ENCODE data around the gene NACC2.
"Not testable (repeated sequence)": the region's sequence is repeated elsewhere in the genome, so short reads cannot be mapped to it uniquely, and the experiment has no call there.

Gene NACC2

GRCh38 chr9:136074706-136075105 lies 20.4 kb downstream of the NACC2 start:
- no peak overlapping the region for H3K27ac ChIP-seq (ENCODE audit: low read depth, low read length)
- no peaks in the 10 kb centered on the region for H3K27me3 ChIP-seq (ENCODE audit: control insufficient read depth, insufficient read depth, low read length)
- H3K36me3 ChIP-seq (ENCODE audit: control insufficient read depth, insufficient read depth, low read length): no peaks in the 10 kb centered on the region
- H3K9ac ChIP-seq (ENCODE audit: low read length): no peak overlapping the region
- peaks cover 2% of the 10 kb centered on the region; the same call in 1 of the 2 replicates for H3K9me3 ChIP-seq (ENCODE audit: control insufficient read depth, insufficient read depth, low read depth, low read length)
- H3K4me3 ChIP-seq (ENCODE audit: low read depth, low read length): no peak overlapping the region
- H3K4me1 ChIP-seq (ENCODE audit: control insufficient read depth, insufficient read depth, low read length): no peaks in the 10 kb centered on the region

GRCh38 chr9:136062657-136063439 lies 32.2 kb downstream of the NACC2 start:
- no peak overlapping the region for H3K27ac ChIP-seq (ENCODE audit: low read depth, low read length)
- no peaks in the 10 kb centered on the region for H3K27me3 ChIP-seq (ENCODE audit: control insufficient read depth, insufficient read depth, low read length)
- H3K9me3 ChIP-seq (ENCODE audit: control insufficient read depth, insufficient read depth, low read depth, low read length): no peaks in the 10 kb centered on the region
- H3K4me1 ChIP-seq (ENCODE audit: control insufficient read depth, insufficient read depth, low read length): peaks cover 20% of the 10 kb centered on the region
- no peak overlapping the region for H3K4me3 ChIP-seq (ENCODE audit: low read depth, low read length)
- H3K36me3 ChIP-seq (ENCODE audit: control insufficient read depth, insufficient read depth, low read length): no peaks in the 10 kb centered on the region; the same call in 1 of the 2 replicates
- H3K9ac ChIP-seq (ENCODE audit: low read length): no peak overlapping the region

DNA sequence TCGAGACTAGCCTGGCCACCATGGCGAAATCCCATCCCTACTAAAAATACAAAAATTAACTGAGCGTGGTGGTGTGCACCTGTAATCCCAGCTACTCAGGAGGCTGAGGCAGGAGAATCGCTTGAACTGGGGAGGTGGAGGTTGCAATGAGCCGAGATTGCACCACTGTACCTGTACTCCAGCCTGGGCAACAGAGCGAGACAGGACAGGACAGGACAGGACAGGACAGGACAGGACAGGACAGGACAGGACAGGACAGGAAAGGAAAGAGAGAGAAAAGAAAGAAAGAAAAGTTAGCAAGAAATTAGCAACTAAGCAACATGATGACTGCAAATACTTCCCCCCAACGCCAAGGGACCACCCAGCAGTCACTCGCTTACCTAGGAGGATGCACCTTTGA lies 33.2 kb downstream of the NACC2 start:
- H3K4me3 ChIP-seq (ENCODE audit: low read depth, low read length); H3K27ac ChIP-seq (ENCODE audit: low read depth, low read length): not testable (repeated sequence)

DNA sequence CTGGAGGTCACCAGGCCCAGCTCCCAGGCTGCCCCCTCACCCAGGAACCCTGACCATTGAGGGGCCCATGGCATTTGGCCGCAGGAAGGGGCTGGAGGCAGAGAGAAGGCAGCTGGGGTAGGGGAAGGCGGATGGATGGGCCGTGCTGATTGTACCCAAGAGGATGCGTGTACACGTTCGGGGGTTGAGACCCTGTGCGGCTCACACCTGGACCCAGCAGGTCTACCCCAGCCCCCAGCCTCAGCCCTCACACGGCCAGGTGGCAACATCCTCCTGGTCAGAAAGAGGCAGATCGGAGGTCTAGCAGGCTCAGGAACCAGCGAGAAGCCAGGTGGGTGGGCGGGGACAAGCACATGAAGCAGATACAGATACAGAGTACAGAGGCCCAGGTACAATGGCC lies 33.7 kb downstream of the NACC2 start:
- H3K27me3 ChIP-seq (ENCODE audit: control insufficient read depth, insufficient read depth, low read length): no peaks in the 10 kb centered on the region
- no peak overlapping the region for H3K9ac ChIP-seq (ENCODE audit: low read length)
- no peaks in the 10 kb centered on the region for H3K9me3 ChIP-seq (ENCODE audit: control insufficient read depth, insufficient read depth, low read depth, low read length)
- H3K36me3 ChIP-seq (ENCODE audit: control insufficient read depth, insufficient read depth, low read length): no peaks in the 10 kb centered on the region; the same call in 1 of the 2 replicates
- no peak overlapping the region for H3K27ac ChIP-seq (ENCODE audit: low read depth, low read length)
- H3K4me3 ChIP-seq (ENCODE audit: low read depth, low read length): no peak overlapping the region
- peaks cover 35% of the 10 kb centered on the region for H3K4me1 ChIP-seq (ENCODE audit: control insufficient read depth, insufficient read depth, low read length)

More for the DNA sequence above, 33.2 kb downstream of the NACC2 start:
- not testable (repeated sequence) for H3K9ac ChIP-seq (ENCODE audit: low read length); H3K36me3 ChIP-seq (ENCODE audit: control insufficient read depth, insufficient read depth, low read length); H3K27me3 ChIP-seq (ENCODE audit: control insufficient read depth, insufficient read depth, low read length); H3K9me3 ChIP-seq (ENCODE audit: control insufficient read depth, insufficient read depth, low read depth, low read length)
- peaks cover 30% of the 10 kb centered on the region for H3K4me1 ChIP-seq (ENCODE audit: control insufficient read depth, insufficient read depth, low read length)

GRCh38 chr9:136060671-136061371 lies 34.3 kb downstream of the NACC2 start:
- Histone ChIP-seq H3K4me3 (ENCODE audit: low read depth, low read length) (no peak overlapping the region), H3K27me3 (ENCODE audit: control insufficient read depth, insufficient read depth, low read length) (no peaks in the 10 kb centered on the region), H3K27ac (ENCODE audit: low read depth, low read length) (no peak overlapping the region; the same call in 1 of the 2 replicates), H3K9me3 (ENCODE audit: control insufficient read depth, insufficient read depth, low read depth, low read length) (no peaks in the 10 kb centered on the region), H3K4me1 (ENCODE audit: control insufficient read depth, insufficient read depth, low read length) (peaks cover 41% of the 10 kb centered on the region), H3K9ac (ENCODE audit: low read length) (no peak overlapping the region), H3K36me3 (ENCODE audit: control insufficient read depth, insufficient read depth, low read length) (no peaks in the 10 kb centered on the region; the same call in 1 of the 2 replicates)

DNA sequence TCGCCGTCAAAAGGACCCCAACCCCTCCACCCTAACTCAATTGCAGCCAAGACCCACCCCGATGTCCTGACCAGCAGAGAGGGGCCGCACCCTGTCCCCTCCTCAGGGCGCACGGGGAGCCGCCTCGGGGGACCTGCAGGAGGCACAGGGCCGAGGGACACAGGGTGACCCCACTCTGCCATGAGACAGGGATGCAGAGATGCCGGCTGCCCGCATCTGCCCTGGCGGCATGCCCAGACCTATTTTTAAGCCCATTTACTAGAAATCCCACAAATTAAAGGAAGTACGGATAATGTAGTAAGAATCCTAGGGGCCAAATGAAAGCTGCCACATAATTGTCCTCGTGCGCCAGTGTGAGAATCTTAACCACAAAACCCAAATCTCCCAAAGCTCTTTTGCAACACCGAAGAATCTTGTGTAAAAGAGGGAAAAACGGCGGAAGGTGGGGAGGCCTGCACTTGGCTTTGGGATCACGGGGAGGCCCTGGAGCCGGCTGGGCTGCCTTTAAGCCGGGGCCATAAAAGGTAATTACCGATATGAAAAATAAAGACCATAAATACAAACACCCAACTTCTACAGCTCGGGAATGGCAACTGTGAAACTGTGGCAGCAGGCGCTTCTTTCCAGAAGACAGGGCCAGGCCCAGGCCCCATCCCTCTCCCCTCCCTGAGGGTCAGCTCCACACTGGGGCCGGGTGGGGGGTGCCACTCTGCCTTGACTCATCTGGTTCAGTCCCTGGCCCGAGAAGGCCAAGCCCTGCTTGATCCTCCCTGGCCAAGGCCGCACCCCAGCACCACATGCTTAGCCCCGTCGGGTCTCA lies 35.0 kb downstream of the NACC2 start:
- peaks cover 48% of the 10 kb centered on the region for H3K4me1 ChIP-seq (ENCODE audit: control insufficient read depth, insufficient read depth, low read length)
- H3K36me3 ChIP-seq (ENCODE audit: control insufficient read depth, insufficient read depth, low read length): no peaks in the 10 kb centered on the region; the same call in 1 of the 2 replicates
- no peak overlapping the region for H3K4me3 ChIP-seq (ENCODE audit: low read depth, low read length)
- no peak overlapping the region for H3K27ac ChIP-seq (ENCODE audit: low read depth, low read length)
- no peaks in the 10 kb centered on the region for H3K9me3 ChIP-seq (ENCODE audit: control insufficient read depth, insufficient read depth, low read depth, low read length)
- no peaks in the 10 kb centered on the region for H3K27me3 ChIP-seq (ENCODE audit: control insufficient read depth, insufficient read depth, low read length)
- H3K9ac ChIP-seq (ENCODE audit: low read length): no peak overlapping the region

GRCh38 chr9:136059321-136059791 lies 35.7 kb downstream of the NACC2 start:
- Histone ChIP-seq H3K9ac (ENCODE audit: low read length) (no peak overlapping the region), H3K9me3 (ENCODE audit: control insufficient read depth, insufficient read depth, low read depth, low read length) (no peaks in the 10 kb centered on the region), H3K4me3 (ENCODE audit: low read depth, low read length) (no peak overlapping the region)

DNA sequence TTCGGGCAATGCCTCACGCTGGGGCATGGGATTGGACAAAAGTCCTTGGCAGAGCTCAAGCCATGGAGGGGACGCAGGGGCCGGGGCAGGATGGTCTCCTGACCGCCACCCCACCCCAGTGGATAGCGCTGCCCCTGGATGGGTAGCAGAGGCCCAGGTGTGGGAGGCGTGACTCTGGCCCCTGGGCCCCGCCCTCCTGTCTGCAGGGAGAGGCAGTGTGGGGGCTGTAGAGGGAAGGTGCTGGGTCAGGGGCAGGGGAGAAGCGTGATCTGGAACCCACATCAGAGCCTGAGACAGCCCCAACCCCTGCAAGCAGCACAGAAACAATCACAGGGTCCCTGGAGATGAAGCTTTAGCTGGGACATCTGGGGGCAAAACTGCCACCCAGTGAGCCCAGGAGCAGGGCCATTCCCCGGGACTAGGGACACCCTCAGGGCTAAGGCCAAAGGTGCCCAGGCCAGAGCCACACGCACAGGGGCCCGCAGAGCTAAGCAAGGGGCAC lies 36.2 kb downstream of the NACC2 start:
- Histone ChIP-seq H3K27ac (ENCODE audit: low read depth, low read length) (no peak overlapping the region), H3K9me3 (ENCODE audit: control insufficient read depth, insufficient read depth, low read depth, low read length) (no peaks in the 10 kb centered on the region), H3K4me3 (ENCODE audit: low read depth, low read length) (no peak overlapping the region), H3K27me3 (ENCODE audit: control insufficient read depth, insufficient read depth, low read length) (no peaks in the 10 kb centered on the region), H3K9ac (ENCODE audit: low read length) (no peak overlapping the region), H3K36me3 (ENCODE audit: control insufficient read depth, insufficient read depth, low read length) (no peaks in the 10 kb centered on the region; the same call in 1 of the 2 replicates), H3K4me1 (ENCODE audit: control insufficient read depth, insufficient read depth, low read length) (peaks cover 55% of the 10 kb centered on the region)

More at GRCh38 chr9:136059321-136059791, 35.7 kb downstream of the NACC2 start:
- no peaks in the 10 kb centered on the region for H3K27me3 ChIP-seq (ENCODE audit: control insufficient read depth, insufficient read depth, low read length)
- H3K27ac ChIP-seq (ENCODE audit: low read depth, low read length): no peak overlapping the region
- no peaks in the 10 kb centered on the region; the same call in 1 of the 2 replicates for H3K36me3 ChIP-seq (ENCODE audit: control insufficient read depth, insufficient read depth, low read length)
- H3K4me1 ChIP-seq (ENCODE audit: control insufficient read depth, insufficient read depth, low read length): peaks cover 54% of the 10 kb centered on the region

DNA sequence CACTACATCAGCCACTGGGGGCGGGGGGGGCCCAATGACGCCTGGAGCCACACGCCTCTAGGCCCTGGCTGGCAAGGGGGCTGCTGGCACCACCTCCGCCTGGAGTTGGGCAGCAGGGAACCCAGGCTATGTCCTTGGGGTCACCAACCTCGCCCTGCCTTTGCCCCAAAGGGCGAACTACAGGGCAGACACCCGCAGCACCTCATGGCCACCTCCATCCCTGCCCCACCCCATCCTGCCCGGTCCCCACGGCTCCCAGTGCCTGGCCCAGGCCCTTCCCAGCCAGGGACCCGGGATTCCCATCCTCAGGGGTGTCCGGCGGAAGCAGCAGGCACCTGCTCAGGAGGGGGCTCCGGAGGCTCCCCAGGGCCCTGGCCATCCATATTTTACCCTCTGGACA lies 37.0 kb downstream of the NACC2 start:
- Histone ChIP-seq H3K4me1 (ENCODE audit: control insufficient read depth, insufficient read depth, low read length) (peaks cover 62% of the 10 kb centered on the region), H3K4me3 (ENCODE audit: low read depth, low read length) (no peak overlapping the region), H3K27ac (ENCODE audit: low read depth, low read length) (no peak overlapping the region), H3K9me3 (ENCODE audit: control insufficient read depth, insufficient read depth, low read depth, low read length) (no peaks in the 10 kb centered on the region), H3K9ac (ENCODE audit: low read length) (no peak overlapping the region), H3K36me3 (ENCODE audit: control insufficient read depth, insufficient read depth, low read length) (no peaks in the 10 kb centered on the region; the same call in 1 of the 2 replicates), H3K27me3 (ENCODE audit: control insufficient read depth, insufficient read depth, low read length) (no peaks in the 10 kb centered on the region)

DNA sequence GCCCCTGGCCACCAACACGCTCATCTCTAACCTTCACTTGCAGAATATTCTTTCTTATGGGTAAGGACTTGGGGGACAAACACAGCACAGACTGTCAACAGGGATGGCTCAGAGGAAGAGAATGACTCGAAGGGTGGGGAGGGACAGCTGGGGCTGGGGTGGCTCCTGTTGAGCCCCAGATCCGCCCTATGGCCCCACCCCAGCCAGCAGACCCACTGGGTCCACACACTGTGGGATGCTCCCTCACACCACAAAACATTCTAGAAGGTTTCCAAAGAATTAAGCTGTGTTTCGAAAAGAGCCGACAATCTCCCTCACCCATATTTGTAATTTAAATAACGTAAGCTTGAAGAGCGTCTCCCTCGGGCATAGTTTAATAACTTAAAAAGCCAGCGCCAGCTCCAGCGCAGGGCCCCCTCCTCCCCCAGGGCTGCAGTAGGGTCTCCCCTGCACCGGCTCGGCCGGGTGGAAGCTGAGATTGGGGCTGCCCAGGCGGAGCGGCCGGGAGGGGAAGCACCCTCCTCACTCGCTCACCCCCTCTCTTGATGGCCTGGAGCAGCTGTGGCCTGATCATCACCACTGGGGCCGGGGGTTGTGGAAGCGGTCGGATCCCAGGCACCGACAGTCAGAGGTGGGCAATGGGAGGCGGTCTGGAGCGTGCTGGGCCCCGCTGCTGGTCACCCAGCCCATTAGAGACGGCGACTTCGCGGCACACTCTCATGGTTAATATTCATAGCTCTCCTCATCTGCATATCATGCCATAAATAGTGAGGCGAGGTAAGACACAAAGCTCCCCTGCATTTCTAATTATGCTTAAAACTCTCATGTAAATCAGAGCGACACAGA lies 37.6 kb downstream of the NACC2 start:
- H3K4me1 ChIP-seq (ENCODE audit: control insufficient read depth, insufficient read depth, low read length): peaks cover 69% of the 10 kb centered on the region
- H3K4me3 ChIP-seq (ENCODE audit: low read depth, low read length): no peak overlapping the region
- H3K36me3 ChIP-seq (ENCODE audit: control insufficient read depth, insufficient read depth, low read length): no peaks in the 10 kb centered on the region
- no peak overlapping the region for H3K27ac ChIP-seq (ENCODE audit: low read depth, low read length)
- H3K9ac ChIP-seq (ENCODE audit: low read length): no peak overlapping the region
- no peaks in the 10 kb centered on the region for H3K9me3 ChIP-seq (ENCODE audit: control insufficient read depth, insufficient read depth, low read depth, low read length)
- no peaks in the 10 kb centered on the region for H3K27me3 ChIP-seq (ENCODE audit: control insufficient read depth, insufficient read depth, low read length)
